Esophagus muscularis mucosa (tissue), 4 donors: ENCODE results near the gene C4orf50.

Source experiments
- EP300 ChIP-seq: sonication (generic); formaldehyde crosslinking; IDR thresholded peaks from one replicate; pipeline ENCODE4 v1.6.1; 2017; ENCODE audit warnings: antibody characterized with exemption
- POLR2A ChIP-seq: fragments of 450-650 bp; IDR thresholded peaks from one replicate; pipeline ENCODE4 v1.6.1; 2017; ENCODE audit warnings: antibody characterized with exemption, moderate library complexity, mild to moderate bottlenecking, low read depth
- POLR2AphosphoS5 ChIP-seq, 2 donors: sonication (generic); formaldehyde crosslinking; IDR thresholded peaks; one replicate each; pipeline ENCODE4 v1.6.1; 2017; ENCODE audit warnings: antibody characterized with exemption in 2 of 2
- TF ChIP-seq, protein P1 (sequence below), 3 experiments: fragments of 200-600 bp in 2 of 3; fragments of 450-650 bp in 1 of 3; sonication (generic) in 2 of 3; IDR thresholded peaks; one replicate each; pipeline ENCODE4 v1.5.1; 2017 to 2019; ENCODE audit warnings: antibody characterized with exemption in 3 of 3, mild to moderate bottlenecking in 2 of 3, moderate library complexity in 1 of 3

DNA sequence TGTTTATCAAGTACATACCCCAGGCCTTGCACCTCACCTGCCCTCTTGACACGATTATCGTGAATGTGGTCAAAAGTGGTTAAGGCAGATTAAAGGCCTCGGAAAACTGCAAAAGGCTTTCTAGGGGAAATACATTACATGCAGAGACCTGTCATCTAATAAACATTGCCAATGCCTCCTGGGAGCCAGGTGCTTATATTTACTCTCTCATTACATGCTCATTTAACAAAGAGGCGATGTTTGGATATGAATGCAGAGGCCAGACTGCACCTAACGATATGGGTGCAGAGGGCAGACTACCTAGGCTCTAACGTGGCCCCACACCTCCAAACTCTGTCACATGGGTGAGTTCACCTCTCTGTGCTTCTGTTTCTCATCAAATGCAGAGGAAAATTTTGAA, 139.9 kb downstream of the C4orf50 start:
- no peak for TF ChIP-seq POLR2A
- no peak for TF ChIP-seq EP300
- TF ChIP-seq, protein P1, sequence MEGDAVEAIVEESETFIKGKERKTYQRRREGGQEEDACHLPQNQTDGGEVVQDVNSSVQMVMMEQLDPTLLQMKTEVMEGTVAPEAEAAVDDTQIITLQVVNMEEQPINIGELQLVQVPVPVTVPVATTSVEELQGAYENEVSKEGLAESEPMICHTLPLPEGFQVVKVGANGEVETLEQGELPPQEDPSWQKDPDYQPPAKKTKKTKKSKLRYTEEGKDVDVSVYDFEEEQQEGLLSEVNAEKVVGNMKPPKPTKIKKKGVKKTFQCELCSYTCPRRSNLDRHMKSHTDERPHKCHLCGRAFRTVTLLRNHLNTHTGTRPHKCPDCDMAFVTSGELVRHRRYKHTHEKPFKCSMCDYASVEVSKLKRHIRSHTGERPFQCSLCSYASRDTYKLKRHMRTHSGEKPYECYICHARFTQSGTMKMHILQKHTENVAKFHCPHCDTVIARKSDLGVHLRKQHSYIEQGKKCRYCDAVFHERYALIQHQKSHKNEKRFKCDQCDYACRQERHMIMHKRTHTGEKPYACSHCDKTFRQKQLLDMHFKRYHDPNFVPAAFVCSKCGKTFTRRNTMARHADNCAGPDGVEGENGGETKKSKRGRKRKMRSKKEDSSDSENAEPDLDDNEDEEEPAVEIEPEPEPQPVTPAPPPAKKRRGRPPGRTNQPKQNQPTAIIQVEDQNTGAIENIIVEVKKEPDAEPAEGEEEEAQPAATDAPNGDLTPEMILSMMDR (IDR thresholded peaks at IDR 0.05), result no peak
- TF ChIP-seq POLR2AphosphoS5 (IDR thresholded peaks at IDR 0.05), result no peak
